ENCODE results near the gene NHP2.

Gene NHP2

GRCh38 chr5:178106086-178106485 lies 47.6 kb downstream of the NHP2 start:
- TF ChIP-seq, protein P1, sequence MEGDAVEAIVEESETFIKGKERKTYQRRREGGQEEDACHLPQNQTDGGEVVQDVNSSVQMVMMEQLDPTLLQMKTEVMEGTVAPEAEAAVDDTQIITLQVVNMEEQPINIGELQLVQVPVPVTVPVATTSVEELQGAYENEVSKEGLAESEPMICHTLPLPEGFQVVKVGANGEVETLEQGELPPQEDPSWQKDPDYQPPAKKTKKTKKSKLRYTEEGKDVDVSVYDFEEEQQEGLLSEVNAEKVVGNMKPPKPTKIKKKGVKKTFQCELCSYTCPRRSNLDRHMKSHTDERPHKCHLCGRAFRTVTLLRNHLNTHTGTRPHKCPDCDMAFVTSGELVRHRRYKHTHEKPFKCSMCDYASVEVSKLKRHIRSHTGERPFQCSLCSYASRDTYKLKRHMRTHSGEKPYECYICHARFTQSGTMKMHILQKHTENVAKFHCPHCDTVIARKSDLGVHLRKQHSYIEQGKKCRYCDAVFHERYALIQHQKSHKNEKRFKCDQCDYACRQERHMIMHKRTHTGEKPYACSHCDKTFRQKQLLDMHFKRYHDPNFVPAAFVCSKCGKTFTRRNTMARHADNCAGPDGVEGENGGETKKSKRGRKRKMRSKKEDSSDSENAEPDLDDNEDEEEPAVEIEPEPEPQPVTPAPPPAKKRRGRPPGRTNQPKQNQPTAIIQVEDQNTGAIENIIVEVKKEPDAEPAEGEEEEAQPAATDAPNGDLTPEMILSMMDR (IDR thresholded peaks at IDR 0.05; ENCODE audit: control insufficient read depth, insufficient read depth, low read depth, low read length, missing control alignments), result no peak
- H3K4me3 ChIP-seq (ENCODE audit: control insufficient read depth, low read depth, low read length), result no peak overlapping the region
- no peak for DNase-seq (ENCODE audit: low read depth)

DNA sequence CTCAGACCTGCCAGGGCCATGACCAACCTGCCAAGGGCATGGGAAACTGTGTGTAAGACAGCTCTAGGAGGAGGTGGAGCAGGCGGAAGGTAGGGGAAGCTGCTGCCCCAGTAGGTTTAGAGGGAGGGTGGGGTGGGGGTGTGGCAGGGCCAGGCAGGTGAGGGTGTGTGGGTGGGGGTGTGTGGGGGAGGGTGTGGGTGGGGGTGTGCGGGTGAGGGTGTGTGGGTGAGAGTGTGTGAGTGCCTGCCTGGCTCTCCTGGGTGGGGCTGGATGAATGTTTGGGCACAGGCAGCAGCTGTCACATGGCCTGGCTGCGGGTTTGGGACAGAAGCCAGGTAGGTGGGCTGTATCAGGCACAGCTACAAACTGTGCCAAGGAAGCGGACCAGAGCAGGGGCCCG lies 49.2 kb downstream of the NHP2 start:
- no peak overlapping the region for H3K4me3 ChIP-seq (ENCODE audit: control insufficient read depth, low read depth, low read length)
- TF ChIP-seq, protein P1 (IDR thresholded peaks at IDR 0.05; ENCODE audit: control insufficient read depth, insufficient read depth, low read depth, low read length, missing control alignments), result no peak
- no peak for DNase-seq (ENCODE audit: low read depth)

DNA sequence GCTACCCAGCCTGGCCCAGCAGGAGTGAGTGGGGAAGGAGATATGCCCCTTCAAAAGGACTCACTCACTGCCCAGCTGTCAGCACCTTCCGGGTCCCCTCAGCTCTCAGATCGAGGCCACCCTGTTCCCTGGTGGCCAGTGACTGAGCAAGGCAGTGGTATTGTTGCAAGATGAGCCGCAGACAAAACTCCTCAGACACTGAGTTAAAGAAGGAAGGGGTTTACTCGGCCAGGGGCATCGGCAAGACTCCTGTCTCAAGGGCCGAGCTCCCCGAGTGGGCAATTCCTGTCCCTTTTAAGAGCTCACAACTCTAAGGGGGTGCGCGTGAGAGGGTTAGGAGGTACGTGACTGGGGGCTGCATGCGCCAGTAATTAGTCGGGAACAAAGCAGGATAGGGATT lies 50.1 kb downstream of the NHP2 start:
- no peak overlapping the region for H3K4me3 ChIP-seq (ENCODE audit: control insufficient read depth, low read depth, low read length)
- DNase-seq (ENCODE audit: low read depth), result no peak
- TF ChIP-seq, protein P1 (IDR thresholded peaks at IDR 0.05; ENCODE audit: control insufficient read depth, insufficient read depth, low read depth, low read length, missing control alignments), result no peak
